Activated CD4-positive, alpha-beta T cell treated with anti-CD3 and anti-CD28 coated beads, Interleukin-10, Interleukin-2, amounts not matched to agents 100 ng/mL and 50 ng/mL, durations not matched to agents 16 hours and 8 hours (primary cell): Measurements from ENCODE around the gene PRKAG2.

Experiments used
- DNase-seq: peaks from one replicate; pipeline ENCODE4 v3.0.0-alpha.2; 2020

PRKAG2 gene

DNA sequence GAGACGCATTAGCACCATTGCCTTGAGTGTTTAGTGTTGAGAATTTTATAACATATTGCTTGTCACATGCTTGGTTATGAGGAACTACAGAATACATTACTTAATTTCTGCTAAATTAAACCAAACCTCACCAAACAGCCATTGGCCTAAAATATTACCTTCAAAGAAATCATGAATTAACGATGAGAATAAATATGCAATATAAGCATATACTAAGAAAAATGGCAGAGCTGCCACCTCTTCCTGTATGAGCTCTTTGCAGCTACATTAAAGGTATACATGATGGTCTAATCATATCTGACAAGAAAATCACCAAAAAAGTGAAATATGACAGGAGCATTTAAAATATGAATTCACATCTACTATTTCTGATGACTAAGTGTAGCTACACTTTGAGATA is 352.1 kb downstream of the PRKAG2 start:
- no peak for DNase-seq

DNA sequence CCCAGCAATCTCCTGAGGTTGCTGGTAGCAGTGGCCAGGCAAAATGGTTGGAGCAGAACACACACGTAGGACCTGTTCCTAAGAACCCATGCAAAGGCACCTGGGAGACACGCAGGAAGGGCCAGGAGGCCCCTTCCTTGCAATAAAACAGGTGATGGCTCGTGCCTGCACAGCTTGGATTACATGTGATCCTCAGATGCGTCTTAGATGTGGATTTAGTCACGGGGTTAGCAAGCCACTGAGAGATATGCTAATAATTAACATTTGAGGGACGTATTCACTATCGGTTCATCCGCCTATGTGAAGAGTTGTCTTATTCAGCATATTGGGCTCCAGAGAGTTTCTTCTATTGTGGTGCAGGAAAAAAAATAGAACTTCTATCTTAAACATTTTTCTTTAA is 352.6 kb downstream of the PRKAG2 start:
- DNase-seq = no peak

DNA sequence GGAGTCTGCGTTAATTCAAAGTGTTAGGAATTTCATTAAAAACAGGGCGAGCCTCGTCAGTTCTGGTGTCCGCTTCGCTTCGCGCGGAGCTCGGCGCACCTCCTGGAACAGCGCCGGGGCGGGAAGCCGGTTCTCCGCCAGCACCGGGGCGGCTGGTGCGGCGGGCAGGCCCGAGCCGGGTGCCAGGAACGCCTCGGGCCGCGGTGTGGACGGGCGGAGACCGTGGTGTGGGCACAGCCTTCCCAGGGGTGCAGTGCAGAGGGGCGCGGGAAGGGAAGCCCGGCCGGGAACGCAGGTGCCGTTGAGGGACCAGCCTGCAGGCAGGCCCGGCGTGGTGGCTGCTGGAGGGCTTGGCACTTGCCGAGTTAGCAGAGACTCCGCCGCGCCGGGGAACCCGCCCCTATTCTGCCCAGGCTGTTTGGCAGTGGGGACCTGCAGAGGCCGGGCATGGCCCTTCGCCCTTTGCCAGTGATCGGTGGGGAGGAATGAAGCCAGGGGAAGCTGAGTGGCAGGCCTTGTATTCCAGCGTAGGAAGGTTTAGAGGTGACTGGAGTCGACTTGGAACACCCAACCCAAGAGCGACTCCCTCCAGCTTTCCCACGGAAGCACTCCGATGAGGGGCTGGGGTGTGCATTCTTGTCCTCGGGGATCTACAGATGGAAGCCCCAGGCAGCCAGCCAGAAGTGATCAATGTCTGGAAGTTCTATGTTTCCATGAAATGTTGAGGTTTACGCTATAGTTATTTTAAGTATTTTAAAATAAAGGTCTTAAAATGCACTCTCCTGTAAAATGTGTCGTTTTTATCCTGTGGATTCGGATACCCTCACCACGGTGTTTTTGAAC is 356.3 kb downstream of the PRKAG2 start:
- DNase-seq = peak; percentile 28

DNA sequence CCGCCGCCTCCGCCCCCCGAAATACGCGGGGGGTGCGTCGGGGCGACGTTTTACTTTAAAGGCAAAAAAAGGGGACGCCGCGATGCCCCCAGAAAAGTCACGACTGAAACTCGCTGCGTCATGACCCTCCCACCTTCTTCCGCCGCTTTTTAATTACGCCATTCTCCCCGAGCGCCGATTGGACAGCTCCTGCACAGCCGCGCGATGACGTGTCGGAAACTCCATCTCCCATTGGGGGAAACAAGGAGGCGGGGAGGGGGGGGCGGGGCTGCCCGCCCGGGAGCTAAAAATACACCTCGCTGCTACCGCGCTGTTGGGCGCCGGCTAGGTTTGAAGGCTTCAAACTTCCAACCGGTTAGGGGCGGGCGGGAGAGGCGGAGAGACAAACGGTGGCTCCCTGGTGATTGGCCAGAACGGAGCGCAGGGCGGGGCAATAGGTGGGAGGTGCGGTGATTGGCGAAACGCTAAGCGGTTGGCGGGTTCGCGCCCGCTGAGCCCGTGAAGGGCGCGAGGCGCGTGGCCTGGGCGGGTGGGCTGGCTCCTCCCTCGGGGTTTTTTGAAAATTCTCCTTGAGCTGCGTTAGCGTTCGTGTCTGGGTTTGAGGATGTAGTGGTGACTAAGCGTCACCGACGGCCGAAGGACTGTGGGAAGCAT is 357.0 kb downstream of the PRKAG2 start, which contains the start of gene RHEB:
Gene RHEB, minus strand, starts transcription at position 131 of the 654 bp plus-strand sequence. CDS start 384 bp downstream, outside the sequence.
- DNase-seq = peak; percentile 98

DNA sequence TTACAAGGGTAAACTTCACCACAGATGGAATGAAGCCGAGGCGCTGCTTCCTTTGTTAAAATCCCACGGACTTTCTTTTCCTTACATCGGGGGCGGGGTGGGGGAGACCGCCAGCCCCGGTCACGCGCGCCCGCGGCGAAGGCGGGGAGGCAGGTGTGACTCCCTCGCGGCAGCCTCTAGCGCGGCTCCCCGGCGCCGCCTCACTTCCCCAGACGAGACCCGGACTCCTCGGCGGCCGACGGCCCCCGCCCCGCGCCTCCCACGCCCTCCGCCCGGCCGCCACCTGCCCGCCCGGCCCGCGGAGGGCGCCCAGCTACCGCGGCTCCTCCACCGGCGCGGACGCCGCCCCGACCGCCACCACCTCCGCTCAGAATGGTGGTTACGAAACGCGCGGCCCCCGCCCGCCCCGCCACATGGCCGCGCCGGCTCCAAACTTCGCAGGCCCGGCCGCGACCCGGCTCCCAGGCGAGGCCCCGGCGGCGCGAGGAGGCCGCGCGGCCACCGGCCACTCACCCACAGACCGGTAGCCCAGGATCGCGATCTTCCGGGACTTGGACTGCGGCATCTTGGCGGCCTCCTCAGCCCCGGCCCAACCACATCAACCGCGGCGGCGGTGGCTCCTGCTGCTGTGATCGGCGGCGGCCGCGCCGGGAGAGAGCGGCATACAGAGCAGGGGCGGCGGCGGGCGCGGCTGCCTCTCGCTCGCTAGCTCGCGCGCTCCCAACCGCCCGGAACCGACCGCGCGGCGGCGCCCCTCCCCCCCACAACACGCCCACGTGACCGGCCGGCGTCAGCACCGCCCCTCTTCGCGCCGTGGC is 357.8 kb downstream of the PRKAG2 start:
- peak; percentile 42 for DNase-seq

DNA sequence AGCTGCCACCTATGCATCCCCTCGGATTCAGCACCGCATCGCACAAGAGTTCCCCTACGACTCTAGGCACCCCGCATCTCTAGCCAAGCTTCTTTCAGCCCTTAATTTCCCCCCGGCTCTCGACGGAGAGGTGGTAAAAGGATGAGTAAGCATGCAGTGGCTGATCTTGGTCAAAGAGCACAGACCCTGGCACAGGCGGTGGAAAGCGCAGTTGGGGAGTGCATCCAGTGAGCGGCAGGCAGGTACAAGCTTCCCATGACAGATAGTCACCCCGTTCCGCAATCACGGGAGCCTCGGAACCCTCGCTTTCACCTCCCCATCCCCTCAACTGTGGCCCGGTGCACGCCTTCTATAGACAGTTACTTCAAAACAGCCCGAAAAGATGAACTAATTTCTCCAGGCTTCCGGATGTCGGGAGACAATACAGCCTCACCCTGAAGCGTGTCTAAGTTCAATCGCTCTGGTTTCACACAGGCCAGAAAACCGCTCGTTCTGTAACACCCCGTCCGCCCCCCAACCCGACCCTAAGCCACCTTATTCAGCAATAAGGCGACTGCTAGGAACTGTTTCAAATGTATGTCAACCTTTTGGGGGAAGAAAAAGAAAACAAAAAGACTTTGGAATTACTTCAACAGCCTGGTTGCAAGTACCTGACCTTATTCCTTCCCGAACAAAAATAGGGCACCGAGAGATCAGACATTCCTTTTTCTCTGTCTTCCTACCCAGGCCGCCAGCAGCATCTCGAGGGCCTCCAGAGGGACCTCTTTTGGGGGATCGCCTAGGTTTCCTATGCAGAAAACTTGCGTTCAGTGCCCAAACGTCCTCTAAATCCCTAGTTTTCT is 358.6 kb downstream of the PRKAG2 start:
- DNase-seq = peak; percentile 76

DNA sequence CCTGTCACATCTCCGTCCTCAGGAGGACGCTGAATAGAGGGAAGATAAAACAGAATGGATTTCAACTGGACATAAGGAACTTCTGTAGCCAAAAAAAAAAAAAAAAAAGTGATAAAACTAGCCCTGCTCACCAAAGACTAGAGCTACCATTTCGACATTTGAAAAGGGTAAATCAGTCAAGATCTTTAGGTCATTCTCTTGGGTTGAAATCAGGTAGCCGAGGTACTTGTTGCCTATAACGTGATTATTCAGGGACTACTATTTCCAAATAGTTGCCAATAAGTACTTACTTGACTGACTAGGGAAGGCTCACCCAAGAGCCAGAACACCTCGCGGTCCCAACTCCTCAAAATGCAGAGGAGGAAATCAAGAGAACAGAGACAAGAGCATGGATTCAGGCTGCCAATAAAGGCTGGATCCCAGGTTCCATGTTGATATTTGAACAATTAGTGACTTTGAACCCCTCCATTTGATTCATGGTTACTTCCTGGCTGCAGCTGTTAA is 359.3 kb downstream of the PRKAG2 start:
- DNase-seq = no peak

DNA sequence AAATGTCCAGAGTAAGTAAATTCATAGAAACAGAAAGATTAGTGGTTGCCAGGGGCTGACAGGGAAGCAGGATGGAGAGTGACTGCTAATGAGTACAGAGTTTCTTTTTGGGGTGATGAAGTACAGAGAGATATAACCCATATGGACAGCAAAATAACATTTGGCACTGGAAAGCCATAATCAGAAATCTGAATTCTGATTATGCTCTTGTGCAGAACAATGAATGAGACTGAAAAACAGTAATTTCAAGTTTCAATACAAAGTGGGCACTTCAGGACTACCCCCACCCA is 361.7 kb downstream of the PRKAG2 start:
- DNase-seq = no peak

DNA sequence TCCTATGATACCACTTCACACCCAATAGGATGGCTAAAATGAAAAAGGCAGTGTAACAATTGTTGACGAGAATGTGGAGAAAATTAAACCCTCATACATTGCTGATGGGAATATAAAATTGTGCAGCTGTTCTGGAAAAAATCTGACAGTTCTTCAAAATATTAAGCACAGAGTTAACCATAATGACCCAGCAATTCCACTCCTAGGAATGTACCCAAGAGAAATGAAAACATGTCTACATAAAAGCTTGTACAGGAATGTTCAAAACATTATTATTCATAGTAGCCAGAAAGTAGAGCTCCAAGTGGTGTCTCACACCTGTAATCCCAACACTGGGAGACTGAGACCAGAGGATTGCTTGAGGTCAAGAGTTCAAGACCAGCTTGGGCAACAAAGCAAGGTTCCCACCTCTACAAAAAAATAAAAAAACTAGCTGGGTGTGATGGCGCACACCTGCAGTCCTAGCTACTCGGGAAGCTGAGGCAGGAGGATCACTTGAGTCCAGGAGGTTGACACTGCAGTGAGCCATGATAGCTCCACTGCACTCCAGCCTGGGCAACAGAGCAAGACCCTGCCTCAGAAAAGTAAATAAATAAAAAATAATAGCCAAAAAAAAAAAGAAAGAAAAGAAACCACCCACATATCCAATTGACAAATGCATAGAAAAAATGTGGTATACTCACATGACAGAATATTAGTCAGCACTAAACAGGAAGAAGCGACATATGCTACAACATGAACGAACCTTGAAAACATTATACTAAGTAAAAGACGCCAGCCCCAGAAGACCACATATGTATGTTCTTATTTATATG is 362.2 kb downstream of the PRKAG2 start:
- DNase-seq = no peak

DNA sequence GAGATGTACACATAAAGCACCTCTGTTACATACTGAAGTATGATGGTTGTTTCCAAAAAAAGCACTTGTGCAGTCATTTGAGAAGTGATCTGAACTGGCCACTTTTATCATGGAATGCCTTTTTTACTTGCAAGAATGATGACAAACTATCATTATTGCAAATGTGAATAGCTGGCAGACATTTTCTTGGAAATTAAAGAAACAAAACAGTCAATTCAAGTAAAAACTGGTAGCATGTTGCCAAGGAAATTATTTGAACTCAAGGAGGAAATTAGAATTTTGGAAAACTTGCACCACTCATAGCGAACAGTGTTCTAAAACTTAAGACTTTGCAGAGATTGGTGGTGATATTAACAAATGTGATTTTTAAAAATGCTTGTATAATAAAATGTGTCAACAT is 363.8 kb downstream of the PRKAG2 start:
- no peak for DNase-seq

DNA sequence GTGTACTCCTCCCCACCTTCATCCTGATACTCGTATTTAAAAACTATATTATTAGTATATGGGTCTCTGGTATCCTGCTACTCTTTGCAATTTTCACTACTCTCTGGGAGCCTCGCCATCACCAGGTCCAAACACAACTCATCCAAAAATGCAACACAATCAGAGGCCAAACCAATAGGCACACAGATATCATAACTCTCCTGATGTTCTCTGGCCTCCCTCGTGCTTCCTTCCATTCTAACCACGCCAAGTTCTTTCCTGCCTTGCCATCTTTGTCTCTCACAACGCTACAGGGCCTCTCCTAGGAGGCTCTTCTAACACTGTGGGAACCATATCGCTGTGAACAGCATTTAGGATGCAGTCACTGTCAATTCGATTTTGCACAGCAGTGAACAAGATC is 364.6 kb downstream of the PRKAG2 start:
- DNase-seq = no peak

DNA sequence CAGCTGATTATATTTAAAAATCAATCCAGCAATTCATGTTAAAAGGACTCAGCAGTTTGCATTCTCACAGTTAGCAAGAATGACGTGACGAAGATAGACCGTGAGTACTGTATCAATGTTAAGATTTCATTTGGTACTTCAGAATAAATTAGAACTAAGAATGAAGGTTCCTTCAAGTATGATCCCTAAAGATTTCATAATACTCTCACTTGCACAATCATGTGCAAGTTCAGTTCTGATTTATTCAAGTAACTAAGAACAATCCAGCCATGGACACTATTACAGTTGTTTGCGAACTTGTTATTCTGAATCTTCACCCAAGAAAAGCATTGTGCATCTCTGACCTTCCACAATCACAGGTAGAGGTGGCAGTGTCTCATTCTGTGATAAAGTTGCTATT is 365.0 kb downstream of the PRKAG2 start:
- DNase-seq = no peak

DNA sequence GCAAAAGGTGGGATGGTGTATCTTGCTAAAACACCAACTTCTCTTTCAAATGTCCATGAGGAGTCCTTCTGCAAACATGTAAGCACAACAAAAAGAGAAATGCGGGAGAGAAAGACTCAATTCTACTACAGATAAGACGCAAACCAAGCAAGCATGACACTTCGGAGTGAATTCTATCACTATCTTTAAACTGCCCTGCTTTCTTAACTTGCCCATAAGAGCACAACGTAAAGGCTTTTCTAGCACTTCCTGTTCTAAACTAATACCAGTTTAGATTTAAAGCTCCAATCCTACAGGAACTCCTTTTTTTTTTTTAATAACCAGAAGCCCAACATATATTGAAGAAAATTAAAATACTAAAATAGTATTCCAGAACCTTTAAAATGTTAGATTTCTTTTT is 365.6 kb downstream of the PRKAG2 start:
- no peak for DNase-seq

DNA sequence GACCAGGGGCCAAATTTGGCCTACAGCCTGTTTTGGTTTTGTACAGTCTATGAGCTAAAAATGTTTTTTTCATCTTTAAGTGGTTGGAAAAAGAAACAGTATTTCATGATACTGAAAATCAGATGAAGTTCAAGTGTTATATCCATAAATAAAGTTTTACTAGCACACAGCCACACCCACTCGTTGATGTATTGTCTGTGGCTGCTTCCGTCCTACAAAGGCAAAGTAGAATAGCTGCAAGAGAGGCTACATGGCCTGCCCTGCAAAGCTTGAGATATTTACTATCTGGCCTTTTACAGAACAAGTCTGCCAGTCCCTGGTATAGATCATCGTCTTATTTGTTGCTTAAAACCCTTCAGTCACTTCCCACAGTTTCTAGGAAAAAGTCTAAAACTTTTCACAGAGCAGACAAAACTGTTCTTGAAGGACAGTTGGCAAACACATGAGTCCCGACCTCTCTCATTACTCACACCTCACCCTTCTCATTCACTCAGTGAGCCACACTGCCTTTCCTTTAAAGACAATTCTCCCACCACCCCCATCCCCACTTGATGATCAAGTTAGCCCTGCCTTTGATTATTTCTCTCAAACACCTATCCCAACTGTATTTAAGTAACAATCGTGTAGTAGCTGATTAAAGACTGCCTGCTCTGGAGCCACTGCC is 367.1 kb downstream of the PRKAG2 start:
- no peak for DNase-seq

DNA sequence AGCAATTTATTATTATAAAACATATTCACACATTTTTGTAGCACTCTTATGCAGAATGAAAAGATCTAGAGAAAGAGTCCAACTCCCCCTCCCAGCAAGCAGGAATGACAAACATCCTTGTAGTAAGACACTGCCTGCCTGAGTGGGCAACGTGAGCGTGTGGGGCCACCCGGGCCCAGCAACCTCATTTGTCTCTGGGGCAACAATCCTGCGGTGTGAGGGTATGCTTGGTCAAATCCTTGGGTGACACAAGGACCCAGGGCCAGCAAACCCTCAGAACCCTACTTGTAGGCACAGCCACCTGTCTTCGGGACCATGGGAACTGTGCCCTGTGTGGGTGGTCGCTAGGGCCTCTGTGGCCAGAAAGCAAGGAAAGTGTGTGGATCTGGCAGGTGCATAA is 367.9 kb downstream of the PRKAG2 start:
- DNase-seq = no peak

DNA sequence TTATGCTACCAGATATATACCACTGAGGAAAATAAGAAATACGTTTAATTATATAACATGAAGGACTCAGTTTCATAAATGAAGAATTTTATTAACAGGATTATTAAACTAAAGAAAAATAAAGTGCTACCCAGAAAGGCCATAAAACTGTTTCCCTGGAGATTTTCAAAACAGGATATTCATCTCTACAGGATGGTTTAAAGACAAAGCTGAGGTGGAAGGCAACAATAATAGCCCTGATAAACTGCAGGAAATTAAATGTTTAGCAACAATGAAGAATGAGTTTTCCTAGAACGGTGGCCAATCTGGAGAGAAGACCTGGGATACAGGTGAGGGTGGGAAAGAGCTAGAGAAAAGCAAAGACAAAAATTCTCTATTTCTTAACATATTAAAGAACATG is 369.1 kb downstream of the PRKAG2 start:
- DNase-seq = no peak

DNA sequence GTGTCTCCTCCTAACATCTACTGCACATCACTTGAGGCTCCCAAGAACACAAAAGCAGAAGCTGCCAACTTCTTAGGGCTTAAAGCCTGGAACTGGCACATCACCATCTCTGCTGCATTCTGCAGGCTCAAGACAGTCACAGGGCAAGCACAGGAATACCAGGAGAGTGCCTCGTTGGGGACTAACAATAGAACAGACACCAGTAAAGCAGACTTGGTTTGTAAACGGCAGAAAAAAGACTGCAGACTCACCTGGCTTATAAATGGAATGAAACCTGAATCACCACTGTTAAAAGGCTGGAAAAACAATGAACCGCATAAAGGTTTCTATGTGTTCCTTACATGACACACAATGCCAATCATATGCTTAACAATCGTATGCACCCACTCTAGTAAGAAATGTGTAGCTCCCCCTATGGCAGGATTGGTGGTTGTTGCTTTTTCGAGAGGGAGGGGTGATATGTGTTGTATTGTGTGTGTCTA is 370.0 kb downstream of the PRKAG2 start:
- no peak for DNase-seq
